ENCODE results near the gene R3HDM4.

The R3HDM4 gene

DNA sequence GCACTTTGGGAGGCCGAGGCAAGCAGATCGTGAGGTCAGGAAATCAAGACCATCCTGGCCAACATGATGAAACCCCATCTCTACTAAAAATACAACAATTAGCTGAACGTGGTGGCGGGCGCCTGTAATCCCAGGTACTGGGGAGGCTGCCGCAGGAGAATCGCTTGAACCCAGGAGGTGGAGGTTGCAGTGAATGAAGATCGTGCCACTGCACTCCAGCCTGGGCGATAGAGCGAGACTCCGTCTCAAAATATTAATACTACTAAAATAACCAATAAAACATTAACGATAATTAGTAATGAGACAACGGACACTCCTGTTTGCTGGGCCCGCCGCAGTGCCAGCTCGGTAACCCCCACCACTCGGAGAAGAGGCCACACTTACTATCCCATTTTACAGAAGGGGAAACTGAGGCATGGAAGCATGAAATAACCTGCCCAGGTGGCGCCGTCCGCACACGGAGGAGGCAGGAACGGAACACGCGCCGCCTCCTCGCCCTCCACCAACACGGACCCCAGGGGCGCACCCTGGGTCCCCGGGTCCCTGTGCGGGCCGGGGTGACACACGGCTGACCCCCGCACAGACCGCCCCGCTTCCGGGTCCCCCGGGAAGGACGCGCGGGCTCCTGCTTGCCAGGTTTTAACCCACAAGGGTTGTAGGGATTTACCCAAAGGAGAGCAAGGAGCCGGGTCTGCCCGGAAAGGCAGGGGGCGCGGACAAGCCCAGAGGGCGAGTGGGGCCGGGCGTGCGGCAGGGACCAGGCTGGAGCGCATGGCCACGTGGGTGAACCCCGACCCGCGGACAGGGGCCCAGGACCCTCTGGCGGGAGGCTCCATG lies 1.6 kb downstream of the R3HDM4 start:
- TF ChIP-seq, protein P1, sequence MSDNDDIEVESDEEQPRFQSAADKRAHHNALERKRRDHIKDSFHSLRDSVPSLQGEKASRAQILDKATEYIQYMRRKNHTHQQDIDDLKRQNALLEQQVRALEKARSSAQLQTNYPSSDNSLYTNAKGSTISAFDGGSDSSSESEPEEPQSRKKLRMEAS (IDR thresholded peaks at IDR 0.05; ENCODE audit: low read depth, low read length) = no peak
- TF ChIP-seq MYC (IDR thresholded peaks at IDR 0.05; ENCODE audit: low read depth, low read length) = no peak
- TF ChIP-seq POLR2A (IDR thresholded peaks at IDR 0.05; ENCODE audit: extremely low read depth, insufficient read length) = no peak
- TF ChIP-seq, protein P2, sequence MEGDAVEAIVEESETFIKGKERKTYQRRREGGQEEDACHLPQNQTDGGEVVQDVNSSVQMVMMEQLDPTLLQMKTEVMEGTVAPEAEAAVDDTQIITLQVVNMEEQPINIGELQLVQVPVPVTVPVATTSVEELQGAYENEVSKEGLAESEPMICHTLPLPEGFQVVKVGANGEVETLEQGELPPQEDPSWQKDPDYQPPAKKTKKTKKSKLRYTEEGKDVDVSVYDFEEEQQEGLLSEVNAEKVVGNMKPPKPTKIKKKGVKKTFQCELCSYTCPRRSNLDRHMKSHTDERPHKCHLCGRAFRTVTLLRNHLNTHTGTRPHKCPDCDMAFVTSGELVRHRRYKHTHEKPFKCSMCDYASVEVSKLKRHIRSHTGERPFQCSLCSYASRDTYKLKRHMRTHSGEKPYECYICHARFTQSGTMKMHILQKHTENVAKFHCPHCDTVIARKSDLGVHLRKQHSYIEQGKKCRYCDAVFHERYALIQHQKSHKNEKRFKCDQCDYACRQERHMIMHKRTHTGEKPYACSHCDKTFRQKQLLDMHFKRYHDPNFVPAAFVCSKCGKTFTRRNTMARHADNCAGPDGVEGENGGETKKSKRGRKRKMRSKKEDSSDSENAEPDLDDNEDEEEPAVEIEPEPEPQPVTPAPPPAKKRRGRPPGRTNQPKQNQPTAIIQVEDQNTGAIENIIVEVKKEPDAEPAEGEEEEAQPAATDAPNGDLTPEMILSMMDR (IDR thresholded peaks at IDR 0.05; ENCODE audit: low read depth, low read length) = no peak
- no peak overlapping the region for H3K4me3 ChIP-seq (ENCODE audit: low read depth, low read length)
- no peak for DNase-seq (ENCODE audit: low read depth)

DNA sequence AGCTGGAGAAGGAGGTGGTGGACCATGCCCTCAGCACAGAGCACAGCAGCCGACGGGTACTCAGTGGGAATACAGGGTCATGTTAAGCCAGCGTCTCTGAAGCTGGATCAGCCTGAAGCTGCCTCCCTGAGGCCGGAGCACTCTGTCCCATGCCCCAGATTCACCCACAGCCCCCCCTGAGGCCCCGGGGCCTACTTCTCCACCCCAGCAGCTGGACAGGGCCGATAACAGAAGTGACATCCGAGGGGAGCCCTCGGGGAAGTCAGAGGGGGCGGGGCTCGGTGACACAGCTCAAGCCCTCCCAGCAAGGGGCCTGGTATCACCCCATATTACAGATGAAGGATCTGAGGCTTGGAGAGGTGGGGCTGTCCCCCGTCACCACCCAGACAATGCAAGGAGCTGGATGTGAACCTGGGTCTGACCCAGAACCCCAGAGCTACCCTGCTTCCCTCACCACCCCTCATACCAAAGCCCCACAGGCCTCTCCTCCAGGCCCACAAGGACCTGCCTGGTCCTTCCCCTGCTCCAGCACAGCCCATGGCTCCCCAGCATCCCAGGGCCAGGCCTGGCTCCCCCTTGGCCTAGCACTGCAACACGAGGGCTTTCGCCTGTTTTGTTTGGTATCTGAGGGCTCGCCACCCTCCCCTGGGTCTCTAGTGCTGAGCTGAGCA lies 5.7 kb downstream of the R3HDM4 start:
- DNase-seq (ENCODE audit: low read depth) = no peak
- no peak overlapping the region for H3K4me3 ChIP-seq (ENCODE audit: low read depth, low read length)

DNA sequence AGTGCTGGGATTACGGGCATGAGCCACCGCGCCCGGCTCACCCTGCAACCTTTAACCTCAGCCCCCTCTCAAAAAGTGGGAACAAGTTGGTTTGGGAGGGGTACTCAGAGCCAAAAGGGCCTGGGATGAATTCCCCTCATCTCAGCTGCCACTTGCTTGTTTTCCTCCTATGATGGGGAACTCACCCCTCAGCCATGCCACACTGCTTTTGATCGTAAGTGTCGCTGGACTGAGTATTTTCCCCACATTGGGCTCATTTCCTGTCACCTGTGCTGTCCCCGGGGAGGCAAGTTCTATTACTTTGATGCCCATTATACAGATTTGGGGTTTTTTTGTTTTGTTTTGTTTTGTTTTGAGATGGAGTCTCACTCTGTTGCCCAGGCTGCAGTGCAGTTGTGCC lies 6.5 kb downstream of the R3HDM4 start:
- no peak for DNase-seq (ENCODE audit: low read depth)
- TF ChIP-seq, protein P2 (IDR thresholded peaks at IDR 0.05; ENCODE audit: low read depth, low read length) = no peak
- TF ChIP-seq MYC (IDR thresholded peaks at IDR 0.05; ENCODE audit: low read depth, low read length) (no peak), POLR2A (IDR thresholded peaks at IDR 0.05; ENCODE audit: extremely low read depth, insufficient read length) (no peak)
- TF ChIP-seq, protein P1 (IDR thresholded peaks at IDR 0.05; ENCODE audit: low read depth, low read length) = no peak
- no peak overlapping the region for H3K4me3 ChIP-seq (ENCODE audit: low read depth, low read length)

More for the DNA sequence above, 5.7 kb downstream of the R3HDM4 start:
- TF ChIP-seq, protein P1 (IDR thresholded peaks at IDR 0.05; ENCODE audit: low read depth, low read length) = no peak
- no peak for TF ChIP-seq POLR2A (IDR thresholded peaks at IDR 0.05; ENCODE audit: extremely low read depth, insufficient read length)
- TF ChIP-seq, protein P2 (IDR thresholded peaks at IDR 0.05; ENCODE audit: low read depth, low read length) = no peak
- no peak for TF ChIP-seq MYC (IDR thresholded peaks at IDR 0.05; ENCODE audit: low read depth, low read length)

DNA sequence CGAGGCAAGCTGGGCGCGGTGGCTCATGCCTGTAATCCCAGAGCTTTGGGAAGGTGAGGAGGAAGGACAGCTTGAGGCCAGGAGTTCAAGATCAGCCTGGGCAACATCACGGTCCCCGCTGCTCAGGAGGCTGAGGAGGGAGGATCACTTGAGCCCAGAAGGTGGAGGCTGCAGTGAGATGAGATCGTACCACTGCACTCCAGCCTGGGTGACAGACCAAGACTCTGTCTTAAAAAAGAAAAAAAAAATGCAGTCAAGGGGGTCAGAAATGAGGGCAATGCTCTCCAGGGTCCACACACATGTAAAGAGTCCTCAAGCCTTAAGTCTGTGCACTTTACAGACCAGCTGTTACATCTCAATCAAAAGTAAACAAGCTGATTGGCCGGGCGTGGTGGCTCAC lies 8.5 kb downstream of the R3HDM4 start:
- H3K4me3 ChIP-seq (ENCODE audit: low read depth, low read length) = no peak overlapping the region
- no peak for DNase-seq (ENCODE audit: low read depth)
- TF ChIP-seq POLR2A (IDR thresholded peaks at IDR 0.05; ENCODE audit: extremely low read depth, insufficient read length) (no peak), MYC (IDR thresholded peaks at IDR 0.05; ENCODE audit: low read depth, low read length) (no peak)
- TF ChIP-seq, protein P2 (IDR thresholded peaks at IDR 0.05; ENCODE audit: low read depth, low read length) = no peak
- TF ChIP-seq, protein P1 (IDR thresholded peaks at IDR 0.05; ENCODE audit: low read depth, low read length) = no peak

DNA sequence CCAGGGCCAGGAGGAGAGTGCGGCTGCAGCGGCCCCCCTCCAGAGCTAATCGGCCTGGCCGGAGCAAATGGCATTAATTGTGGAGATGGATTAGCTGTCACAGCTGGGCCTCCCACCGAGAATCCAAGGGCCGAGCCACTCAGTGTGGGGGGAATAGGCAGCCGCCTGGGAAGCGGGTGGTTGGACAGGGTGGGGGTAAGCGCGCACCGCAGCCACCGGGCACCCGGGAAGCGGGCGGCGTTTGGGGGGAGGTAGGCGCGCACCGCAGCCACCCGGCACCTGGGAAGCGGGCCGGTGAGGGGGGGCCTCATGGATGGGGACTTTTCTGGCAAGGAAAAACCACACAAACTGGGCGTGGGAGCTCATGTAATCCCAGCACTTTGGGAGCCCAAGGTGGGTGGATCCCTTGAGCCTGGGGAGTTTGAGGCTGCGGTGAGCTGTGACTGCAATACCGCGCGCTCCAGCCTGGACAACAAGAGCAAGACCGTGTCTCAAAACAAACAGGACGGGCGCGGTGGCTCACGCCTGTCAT lies 9.7 kb downstream of the R3HDM4 start:
- no peak for DNase-seq (ENCODE audit: low read depth)
- H3K4me3 ChIP-seq (ENCODE audit: low read depth, low read length) = no peak overlapping the region
- TF ChIP-seq, protein P2 (IDR thresholded peaks at IDR 0.05; ENCODE audit: low read depth, low read length) = no peak
- TF ChIP-seq MYC (IDR thresholded peaks at IDR 0.05; ENCODE audit: low read depth, low read length) = no peak
- TF ChIP-seq POLR2A (IDR thresholded peaks at IDR 0.05; ENCODE audit: extremely low read depth, insufficient read length) = no peak
- TF ChIP-seq, protein P1 (IDR thresholded peaks at IDR 0.05; ENCODE audit: low read depth, low read length) = no peak

Measured in NB4 (cell line).